Glutamatergic neuron (in vitro differentiated cells): ENCODE results near the gene GPR78. TPM values are rescaled to one million over a fixed set of nuclear protein-coding genes. Genes with fewer than 3 reads are reported as not detected.

Source experiments
- DNase-seq: peaks from one replicate; pipeline ENCODE4 v3.0.0; 2022
- H3K27ac Mint-ChIP-seq: one replicate; pipeline ENCODE4 v1.8.0; 2020; ENCODE audit warnings: mild to moderate bottlenecking, mixed read lengths, inconsistent platforms; ENCODE audit not compliant: unreplicated experiment
- H3K27me3 Mint-ChIP-seq: one replicate; pipeline ENCODE4 v1.8.0; 2020; ENCODE audit warnings: mild to moderate bottlenecking, moderate library complexity, mixed read lengths, inconsistent platforms; ENCODE audit not compliant: unreplicated experiment
- H3K36me3 Mint-ChIP-seq: one replicate; pipeline ENCODE4 v1.8.0; 2020; ENCODE audit warnings: mild to moderate bottlenecking, mixed read lengths, inconsistent platforms; ENCODE audit not compliant: unreplicated experiment
- H3K4me1 Mint-ChIP-seq: one replicate; pipeline ENCODE4 v1.8.0; 2020; ENCODE audit warnings: mild to moderate bottlenecking, low read depth, mixed read lengths, inconsistent platforms; ENCODE audit not compliant: unreplicated experiment
- H3K4me3 Mint-ChIP-seq: one replicate; pipeline ENCODE4 v1.8.0; 2020; ENCODE audit warnings: mild to moderate bottlenecking, mixed read lengths, inconsistent platforms; ENCODE audit not compliant: unreplicated experiment
- H3K9me3 Mint-ChIP-seq: one replicate; pipeline ENCODE4 v1.8.0; 2020; ENCODE audit warnings: mild to moderate bottlenecking, moderate library complexity, mixed read lengths, inconsistent platforms; ENCODE audit not compliant: unreplicated experiment
- total RNA-seq: library from RNA; stranded (reverse); fragmentation: NEBNext Ultra II Directional; extraction: Animal tissue kit (Norgen Biotek cat#: 25700); gene quantifications from one replicate; pipeline ENCODE4 v1.2.1, GENCODE V29; 2021; ENCODE audit not compliant: unreplicated experiment
- TF ChIP-seq, protein P1 (sequence below): fragments of 200-600 bp; sonication (generic); IDR thresholded peaks from one replicate; pipeline ENCODE4 v1.5.0; 2021; ENCODE audit not compliant: partially characterized antibody, unreplicated experiment

GPR78 gene
- total RNA-seq, 1 donor from 2014 or later: 0.17 TPM

DNA sequence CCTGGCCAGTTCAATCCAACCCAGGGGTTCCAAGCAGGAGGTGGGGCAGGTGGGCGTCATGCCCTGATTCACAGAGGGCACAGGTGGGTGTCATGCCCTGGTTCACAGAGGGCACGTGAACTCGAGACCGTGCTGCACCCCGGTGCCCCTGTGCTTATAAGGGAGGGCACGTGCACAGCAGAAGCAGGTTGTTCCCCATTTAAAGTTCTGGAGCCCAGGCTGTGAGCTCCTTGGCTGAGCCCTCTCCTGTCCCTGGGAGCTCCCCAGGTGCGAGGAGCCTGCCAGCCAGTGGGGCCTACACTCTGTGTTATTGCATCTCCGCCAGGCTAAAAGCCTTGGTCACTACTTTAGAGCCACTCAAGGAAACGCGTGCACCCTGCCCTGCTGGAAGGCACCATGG lies 9.1 kb downstream of the GPR78 start:
- H3K27ac Mint-ChIP-seq: no peak overlapping the region
- no peak overlapping the region for H3K4me3 Mint-ChIP-seq
- H3K4me1 Mint-ChIP-seq: peaks cover 23% of the 10 kb centered on the region
- peaks cover 3% of the 10 kb centered on the region for H3K9me3 Mint-ChIP-seq
- no peaks in the 10 kb centered on the region for H3K36me3 Mint-ChIP-seq
- peaks cover 17% of the 10 kb centered on the region for H3K27me3 Mint-ChIP-seq
- TF ChIP-seq, protein P1, sequence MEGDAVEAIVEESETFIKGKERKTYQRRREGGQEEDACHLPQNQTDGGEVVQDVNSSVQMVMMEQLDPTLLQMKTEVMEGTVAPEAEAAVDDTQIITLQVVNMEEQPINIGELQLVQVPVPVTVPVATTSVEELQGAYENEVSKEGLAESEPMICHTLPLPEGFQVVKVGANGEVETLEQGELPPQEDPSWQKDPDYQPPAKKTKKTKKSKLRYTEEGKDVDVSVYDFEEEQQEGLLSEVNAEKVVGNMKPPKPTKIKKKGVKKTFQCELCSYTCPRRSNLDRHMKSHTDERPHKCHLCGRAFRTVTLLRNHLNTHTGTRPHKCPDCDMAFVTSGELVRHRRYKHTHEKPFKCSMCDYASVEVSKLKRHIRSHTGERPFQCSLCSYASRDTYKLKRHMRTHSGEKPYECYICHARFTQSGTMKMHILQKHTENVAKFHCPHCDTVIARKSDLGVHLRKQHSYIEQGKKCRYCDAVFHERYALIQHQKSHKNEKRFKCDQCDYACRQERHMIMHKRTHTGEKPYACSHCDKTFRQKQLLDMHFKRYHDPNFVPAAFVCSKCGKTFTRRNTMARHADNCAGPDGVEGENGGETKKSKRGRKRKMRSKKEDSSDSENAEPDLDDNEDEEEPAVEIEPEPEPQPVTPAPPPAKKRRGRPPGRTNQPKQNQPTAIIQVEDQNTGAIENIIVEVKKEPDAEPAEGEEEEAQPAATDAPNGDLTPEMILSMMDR: no peak
- peak; percentile 8 for DNase-seq

DNA sequence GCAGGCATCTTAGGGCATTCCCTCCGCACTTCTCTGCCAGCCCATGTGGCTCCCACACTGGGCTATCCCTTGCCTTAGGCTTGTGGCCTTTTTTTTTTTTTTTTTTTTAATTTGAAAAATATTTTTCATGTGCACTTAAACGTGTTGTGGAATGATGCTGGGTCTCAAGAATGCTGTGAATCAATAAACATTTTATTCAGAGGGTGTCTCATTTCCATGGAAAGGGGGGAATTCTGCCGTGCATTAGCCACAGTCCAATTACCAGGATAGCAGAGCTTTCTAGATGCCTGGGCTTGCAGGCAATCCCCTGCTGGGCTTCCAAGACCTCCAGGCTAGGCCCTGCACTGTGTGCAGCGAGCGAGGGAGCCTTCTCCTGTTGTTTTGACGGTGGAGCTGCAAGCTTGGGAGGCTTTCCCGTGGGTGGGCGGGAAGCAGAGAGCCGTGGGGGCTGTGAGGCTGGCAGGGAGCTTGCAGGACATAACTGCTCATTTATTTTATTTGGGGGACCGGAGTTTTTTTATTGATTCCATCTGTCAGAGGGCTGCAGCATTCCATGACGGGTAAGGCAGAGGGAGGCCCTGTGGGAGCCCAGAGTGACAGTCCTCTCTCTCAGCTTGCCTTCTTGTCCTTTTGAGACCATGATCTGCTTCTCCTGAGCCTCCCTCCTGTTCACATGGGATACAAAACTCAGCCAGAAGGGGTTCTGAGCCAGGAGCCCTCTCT lies 9.8 kb downstream of the GPR78 start:
- peak; percentile 22 for DNase-seq
- Mint-ChIP-seq H3K36me3 (no peaks in the 10 kb centered on the region), H3K27ac (no peak overlapping the region), H3K9me3 (peaks cover 3% of the 10 kb centered on the region), H3K4me3 (no peak overlapping the region), H3K4me1 (peaks cover 20% of the 10 kb centered on the region), H3K27me3 (peaks cover 15% of the 10 kb centered on the region)
- TF ChIP-seq, protein P1: no peak

DNA sequence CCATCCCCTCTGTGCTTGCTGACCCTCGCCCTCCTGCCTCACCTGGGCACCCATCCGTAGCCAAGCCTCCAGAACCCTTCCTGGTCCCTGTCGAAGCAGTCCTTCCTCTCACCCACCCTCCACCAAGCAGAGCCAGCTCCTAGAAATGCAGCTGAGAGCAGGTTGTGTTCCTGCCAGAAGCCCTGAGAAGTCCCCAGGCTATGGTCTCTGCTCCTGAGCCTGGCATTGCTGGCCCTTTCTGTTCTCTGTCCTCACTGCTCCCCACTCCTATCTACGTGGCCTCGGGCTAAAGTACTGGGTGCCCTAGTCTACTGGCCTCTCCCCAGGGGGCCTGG lies 10.3 kb downstream of the GPR78 start:
- peaks cover 16% of the 10 kb centered on the region for H3K4me1 Mint-ChIP-seq
- peaks cover 15% of the 10 kb centered on the region for H3K27me3 Mint-ChIP-seq
- H3K4me3 Mint-ChIP-seq: no peak overlapping the region
- peaks cover 3% of the 10 kb centered on the region for H3K9me3 Mint-ChIP-seq
- no peak overlapping the region for H3K27ac Mint-ChIP-seq
- TF ChIP-seq, protein P1: no peak
- peak; percentile 12 for DNase-seq
- H3K36me3 Mint-ChIP-seq: no peaks in the 10 kb centered on the region

- DNase-seq: peak; percentile 5
- H3K36me3 Mint-ChIP-seq: no peaks in the 10 kb centered on the region
- no peak overlapping the region for H3K4me3 Mint-ChIP-seq
- no peak overlapping the region for H3K27ac Mint-ChIP-seq
- peaks cover 15% of the 10 kb centered on the region for H3K27me3 Mint-ChIP-seq
- TF ChIP-seq, protein P1: no peak
- H3K9me3 Mint-ChIP-seq: peaks cover 3% of the 10 kb centered on the region
- peaks cover 15% of the 10 kb centered on the region for H3K4me1 Mint-ChIP-seq
These were observed 10.9 kb downstream of the GPR78 start for GRCh38 chr4:8591114-8591513.

GRCh38 chr4:8591626-8592365 lies 11.6 kb downstream of the GPR78 start:
- Mint-ChIP-seq H3K27me3 (peaks cover 10% of the 10 kb centered on the region), H3K9me3 (peaks cover 3% of the 10 kb centered on the region), H3K27ac (no peak overlapping the region), H3K36me3 (no peaks in the 10 kb centered on the region), H3K4me3 (no peak overlapping the region), H3K4me1 (peaks cover 11% of the 10 kb centered on the region)
- DNase-seq: peak; percentile 12
- TF ChIP-seq, protein P1: no peak
